Activated CD4-positive, alpha-beta T cell treated with anti-CD3 and anti-CD28 coated beads, Interleukin-2, amount 10 ng/mL, durations not matched to agents 24 days and 14 days (primary cell): ENCODE results near the gene GPR45. TPM values are rescaled to one million over a fixed set of nuclear protein-coding genes. Genes with fewer than 3 reads are reported as not detected.

ENCODE experiments used
- total RNA-seq: library from RNA; stranded (reverse); gene quantifications from 2 replicates; pipeline ENCODE4 v1.2.3, GENCODE V29; 2022

Gene GPR45
- total RNA-seq, 1 donor from 2014 or later: not detected

Other genes starting within 250 kb of the GPR45 start
- 32.4 and 33.3 TPM in 2 replicates for gene MRPS9, start 203.7 kb upstream of the GPR45 start, total RNA-seq
- gene TGFBRAP1, start 88.0 kb downstream of the GPR45 start, total RNA-seq: 26.2 and 26.5 TPM in 2 replicates
- 20.8 and 25.5 TPM in 2 replicates for gene C2orf49, start 95.8 kb downstream of the GPR45 start, total RNA-seq
- gene FHL2, start 157.3 kb downstream of the GPR45 start, total RNA-seq: 2.4 and 3.8 TPM in 2 replicates